Cardiac septum (tissue), 1 donor: Measurements from ENCODE around the gene SEPHS2. TPM values are rescaled to one million over a fixed set of nuclear protein-coding genes. Genes with fewer than 3 reads are reported as not detected.
"Not testable (repeated sequence)": the region's sequence is repeated elsewhere in the genome, so short reads cannot be mapped to it uniquely, and the experiment has no call there.

Experiments used
- DNase-seq: peaks from one replicate; pipeline ENCODE4 v3.0.0-alpha.2; 2020; ENCODE audit warnings: low spot score
- intact Hi-C: fragments of 100-400 bp; cut with DNase I; formaldehyde crosslinking; loops from one replicate; pipeline ENCODE4 v1.14.0; 2022
- total RNA-seq: library from RNA; stranded (reverse); fragmentation: NEBNext Ultra II Directional; extraction: Animal tissue kit (Norgen Biotek cat#: 25700); gene quantifications from one replicate; pipeline ENCODE4 v1.2.1, GENCODE V29; 2021
- donor health status: DM: no; HTN: no; CAD: no.

SEPHS2 gene
- total RNA-seq, 1 donor from 2014 or later = 27.3 TPM

DNA sequence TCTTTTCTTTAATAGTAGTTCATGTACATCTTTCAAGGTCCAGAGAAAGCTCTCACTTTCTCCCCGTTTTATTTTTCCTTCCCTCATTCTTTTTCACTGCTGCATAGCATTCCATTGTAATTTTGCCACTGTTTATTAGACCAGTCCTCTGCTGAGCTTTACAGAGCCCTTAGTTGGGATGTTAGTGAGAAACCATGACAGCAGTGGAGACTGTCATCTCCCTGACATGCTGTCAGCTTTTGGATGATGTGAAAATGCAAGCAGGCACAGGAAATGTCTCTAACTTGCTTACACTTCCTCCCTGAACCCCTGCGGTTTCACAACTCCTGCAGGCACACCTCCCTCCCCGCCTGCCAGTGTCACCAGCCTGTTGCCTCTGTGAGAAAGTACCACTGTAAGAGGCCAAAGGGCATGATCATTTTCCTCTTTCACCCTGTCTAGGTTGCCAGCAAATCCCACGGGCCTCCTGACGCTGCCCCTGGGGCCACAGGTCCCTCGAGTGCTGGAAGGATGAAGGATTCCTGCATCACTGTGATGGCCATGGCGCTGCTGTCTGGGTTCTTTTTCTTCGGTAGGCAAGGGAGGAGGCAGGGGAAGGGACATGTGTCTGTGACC is 26.8 kb upstream of the SEPHS2 start, which contains the start of gene ITGAL:
TSS of gene ITGAL (plus strand) at position 415 of the 615 bp plus-strand sequence. CDS start at position 511, 96 bp downstream.
- peak; percentile 89 for DNase-seq
- intact Hi-C loops = no loop called here

DNA sequence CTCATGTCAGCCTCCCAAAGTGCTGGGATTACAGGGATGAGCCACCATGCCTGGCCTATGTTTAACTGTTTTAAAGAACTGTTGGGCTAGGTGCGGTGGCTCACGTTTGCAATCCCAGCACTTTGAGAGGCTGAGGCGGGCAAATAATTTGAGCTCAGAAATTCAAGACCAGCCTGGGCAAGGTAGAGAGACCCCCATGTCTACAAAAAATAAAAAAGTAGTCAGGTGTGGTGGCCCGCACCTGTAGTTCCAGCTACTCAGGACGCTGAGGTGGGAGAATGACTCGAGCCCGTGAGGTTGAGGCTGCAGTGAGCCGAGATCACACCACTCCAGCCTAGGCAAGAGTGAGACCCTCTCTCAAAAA is 24.9 kb upstream of the SEPHS2 start:
- intact Hi-C loops = no loop called here
- no peak for DNase-seq

DNA sequence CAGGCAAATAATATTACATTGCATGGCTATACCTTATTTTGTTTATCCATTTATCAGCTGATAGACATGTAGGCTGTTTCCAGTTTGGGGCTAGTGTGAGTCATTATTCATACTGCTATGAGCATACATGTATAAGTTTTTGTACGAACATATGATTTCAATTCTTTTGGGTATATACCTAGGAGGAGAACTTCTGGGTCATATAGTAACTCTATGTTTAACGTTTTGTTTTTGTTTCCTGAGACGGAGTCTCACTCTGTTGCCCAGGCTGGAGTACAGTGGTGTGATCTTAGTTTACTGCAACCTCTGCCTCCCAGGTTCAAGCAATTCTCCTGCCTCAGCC is 24.5 kb upstream of the SEPHS2 start:
- intact Hi-C loops = no loop called here
- no peak for DNase-seq

DNA sequence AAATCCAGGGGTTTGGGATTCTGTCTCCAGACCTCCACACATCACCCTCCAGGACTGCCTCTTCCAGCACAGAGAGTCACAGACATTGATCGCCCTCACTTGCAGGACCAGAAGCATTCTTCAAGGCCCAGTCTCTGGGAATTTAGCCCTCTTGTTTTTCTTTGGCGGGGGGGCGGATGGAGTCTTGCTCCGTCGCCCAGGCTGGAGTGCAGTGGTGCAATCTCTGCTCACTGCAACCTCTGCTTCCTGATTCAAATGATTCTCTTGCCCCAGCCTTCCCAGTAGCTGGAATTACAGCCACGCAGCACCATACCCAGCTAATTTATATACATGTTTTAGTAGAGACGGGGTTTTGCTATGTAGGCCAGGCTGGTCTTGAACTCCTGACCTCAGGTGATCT is 18.4 kb upstream of the SEPHS2 start:
- DNase-seq = no peak
- intact Hi-C loops = no loop called here

DNA sequence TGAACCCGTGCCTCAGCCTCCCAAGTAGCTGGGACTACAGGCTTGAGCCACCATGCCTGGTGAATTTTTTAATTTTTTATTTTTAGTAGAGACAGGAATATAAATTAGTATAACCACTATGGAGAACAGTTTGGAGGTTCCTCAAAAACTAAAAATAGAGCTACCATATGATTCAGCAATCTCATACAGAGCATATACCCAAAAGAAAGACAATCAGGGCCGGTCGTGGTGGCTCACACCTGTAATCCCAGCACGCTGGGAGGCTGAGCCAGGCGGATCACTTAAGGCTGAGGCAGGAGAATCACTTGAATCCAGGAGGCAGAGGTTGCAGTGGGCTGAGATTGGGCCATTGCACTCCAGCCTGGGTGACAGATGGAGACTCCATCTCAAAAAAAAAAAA is 15.8 kb upstream of the SEPHS2 start:
- intact Hi-C loops, DNase-seq: not testable (repeated sequence)

DNA sequence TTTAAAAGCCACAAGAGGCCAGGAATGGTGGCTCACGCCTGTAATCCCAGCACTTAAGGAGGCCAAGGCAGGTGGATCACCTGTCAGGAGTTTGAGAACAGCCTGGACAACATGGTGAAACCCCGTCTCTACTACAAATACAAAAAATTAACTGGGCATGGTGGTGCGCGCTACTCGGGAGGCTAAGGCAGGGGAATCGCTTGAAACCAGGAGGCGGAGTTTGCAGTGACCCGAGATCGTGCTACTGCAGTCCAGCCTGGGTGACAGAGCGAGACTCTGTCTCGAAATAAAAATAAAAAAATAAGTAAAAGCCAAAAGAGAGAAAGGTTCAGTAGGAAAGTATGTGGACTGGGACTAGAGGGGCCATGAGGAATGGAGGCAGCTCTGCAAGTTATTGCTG is 13.8 kb upstream of the SEPHS2 start:
- DNase-seq = no peak
- intact Hi-C loops = no loop called here

DNA sequence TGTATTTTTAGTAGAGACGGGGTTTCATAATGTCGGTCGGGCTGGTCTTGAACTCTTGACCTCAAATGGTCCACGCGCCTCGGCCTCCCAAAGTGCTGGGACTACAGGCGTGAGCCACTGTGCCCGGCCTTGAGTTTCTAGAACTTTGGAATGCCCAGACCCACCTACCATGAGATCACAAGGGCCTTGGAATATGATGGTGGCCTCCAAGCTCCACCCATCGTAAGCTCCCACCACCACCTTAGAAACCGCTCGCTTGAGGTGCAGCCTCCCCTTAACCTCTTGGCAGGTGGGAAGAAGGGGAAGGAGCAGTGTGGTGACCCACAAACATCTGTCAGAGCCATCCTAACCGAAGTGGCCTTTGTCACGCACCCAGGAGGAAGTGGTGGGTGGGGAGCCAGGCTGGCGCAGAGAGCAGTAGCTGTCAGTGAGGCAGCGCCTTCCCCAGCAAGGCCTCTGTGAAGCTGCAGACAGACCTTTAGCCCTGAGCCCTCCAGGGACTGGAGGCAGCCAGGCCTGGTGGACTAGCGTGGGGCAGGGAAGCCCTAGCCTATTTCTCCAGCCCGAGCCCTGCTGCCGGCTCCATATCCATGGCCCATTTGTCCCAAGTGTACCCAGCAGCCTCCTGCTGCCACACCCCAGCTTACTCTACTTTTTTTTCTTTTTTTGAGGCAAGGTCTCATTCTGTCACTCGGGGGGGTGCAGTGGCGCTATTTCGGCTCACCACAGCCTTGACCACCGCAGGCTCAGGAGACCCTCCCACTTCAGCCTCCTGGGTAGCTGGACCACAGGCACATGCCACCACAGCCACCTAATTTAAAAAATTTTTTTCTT is 13.1 kb upstream of the SEPHS2 start:
- DNase-seq = peak; percentile 82
- intact Hi-C loops = no loop called here

DNA sequence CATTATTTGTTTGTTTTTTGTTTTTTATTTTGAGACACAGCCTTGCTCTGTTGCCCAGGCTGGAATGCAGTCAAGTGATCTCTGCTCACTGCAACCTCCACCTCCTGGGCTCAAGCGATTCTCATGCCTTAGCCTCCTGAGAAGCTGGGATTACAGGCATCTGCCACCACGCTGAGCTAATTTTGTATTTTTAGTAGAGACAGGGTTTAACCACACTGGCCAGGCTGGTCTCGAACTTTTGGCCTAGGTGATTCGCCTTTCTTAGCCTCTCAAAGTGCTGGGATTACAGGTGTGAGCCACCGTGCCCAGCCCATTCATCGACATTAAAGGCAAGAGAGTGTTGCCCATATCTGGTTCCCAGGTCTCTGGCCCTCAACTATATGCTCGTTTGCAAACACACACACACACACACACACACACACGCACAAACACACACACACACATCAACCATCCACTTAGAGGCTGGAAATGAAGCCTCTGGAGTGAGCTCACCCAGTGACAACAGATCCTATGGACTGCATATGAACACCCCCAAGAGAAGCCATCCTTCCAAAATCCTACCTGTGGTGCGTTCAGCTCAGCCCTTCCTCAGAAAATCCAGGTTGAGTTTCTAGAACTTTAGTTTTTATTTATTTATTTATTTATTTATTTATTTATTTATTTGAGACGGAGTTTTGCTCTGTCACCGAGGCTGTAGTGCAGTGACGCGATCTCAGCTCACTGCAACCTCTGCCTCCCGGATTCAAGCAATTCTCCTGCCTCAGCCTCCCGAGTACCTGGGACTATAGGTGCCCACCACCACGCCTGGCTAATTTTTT is 12.3 kb upstream of the SEPHS2 start:
- DNase-seq = no peak
- intact Hi-C loops = no loop called here

DNA sequence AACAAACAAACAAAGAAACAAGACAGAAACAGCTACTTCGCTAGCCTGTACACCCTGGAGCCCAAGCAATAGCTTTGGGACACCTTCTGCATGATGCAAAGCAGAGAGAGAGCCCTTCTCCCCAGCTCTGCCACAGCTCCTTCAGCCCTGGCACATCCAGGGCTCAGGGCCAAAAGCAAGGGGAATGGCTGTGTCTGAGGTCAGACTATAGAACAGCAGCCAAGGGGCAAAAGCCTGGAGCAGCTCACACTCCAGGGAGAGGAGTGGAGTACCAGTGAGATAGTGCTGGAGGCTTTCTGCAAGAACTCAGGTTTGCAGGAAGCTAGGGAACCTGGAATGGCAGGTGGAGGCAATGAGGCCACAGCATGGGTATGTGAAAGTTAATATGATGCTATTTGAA is 11.6 kb upstream of the SEPHS2 start:
- DNase-seq = no peak
- intact Hi-C loops = no loop called here

DNA sequence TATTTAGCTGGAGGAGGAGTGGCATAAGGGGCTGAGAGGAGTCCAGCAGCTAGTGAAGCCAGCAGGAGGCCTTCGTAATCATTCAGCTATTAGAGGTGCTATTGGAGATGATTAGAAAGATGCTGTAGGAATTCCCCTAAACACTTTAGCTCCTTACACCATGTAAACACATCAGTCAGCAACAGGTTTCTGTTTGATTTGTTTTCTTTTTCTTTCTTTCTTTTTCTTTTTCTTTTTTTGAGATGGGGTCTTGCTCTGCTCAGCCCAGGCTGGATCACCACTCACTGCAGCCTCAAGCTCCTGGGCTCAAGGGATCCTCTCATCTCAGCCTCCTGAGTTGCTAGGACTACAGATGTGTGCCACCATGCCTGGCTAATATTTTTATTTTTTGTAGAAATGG is 10.6 kb upstream of the SEPHS2 start:
- no peak for DNase-seq
- intact Hi-C loops = no loop called here

DNA sequence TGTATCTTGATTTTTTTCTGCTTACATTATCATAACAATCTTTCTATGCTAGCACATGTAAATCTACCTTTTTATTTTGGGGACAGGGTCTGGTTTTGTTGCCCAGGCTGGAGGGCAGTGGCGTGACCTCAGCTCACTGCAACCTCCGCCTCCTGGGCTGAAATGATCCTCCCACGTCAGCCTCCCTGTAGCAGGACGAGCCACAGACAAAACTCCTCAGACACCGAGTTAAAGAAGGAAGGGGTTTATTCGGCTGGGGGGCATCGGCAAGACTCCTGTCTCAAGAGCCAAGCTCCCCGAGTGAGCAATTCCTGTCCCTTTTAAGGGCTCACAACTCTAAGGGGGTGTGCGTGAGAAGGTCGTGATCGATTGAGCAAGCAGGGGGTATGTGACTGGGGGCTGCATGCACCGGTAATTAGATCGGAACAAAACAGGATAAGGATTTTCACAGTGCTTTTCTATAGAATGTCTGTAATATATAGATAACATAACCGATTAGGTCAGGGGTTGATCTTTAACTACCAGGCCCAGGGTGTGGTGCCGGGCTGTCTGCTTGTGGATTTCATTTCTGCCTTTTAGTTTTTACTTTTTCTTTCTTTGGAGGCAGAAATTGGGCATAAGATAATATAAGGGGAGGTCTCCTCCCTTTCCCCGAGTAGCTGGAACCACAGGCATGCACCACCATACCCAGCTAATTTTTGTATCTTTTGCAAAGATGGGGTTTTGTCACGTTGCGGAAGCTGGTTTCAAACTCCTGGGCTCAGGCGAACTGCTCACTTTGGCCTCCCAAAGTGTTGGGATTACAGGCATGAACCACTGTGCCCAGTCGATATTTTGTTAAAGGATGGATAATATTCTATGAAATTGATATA is 7.3 kb upstream of the SEPHS2 start:
- not testable (repeated sequence) for DNase-seq
- intact Hi-C loops = loop anchor here (5.0 kb wide), 1 partner anchor 239 kb away; no protein-coding TSS in a partner anchor

DNA sequence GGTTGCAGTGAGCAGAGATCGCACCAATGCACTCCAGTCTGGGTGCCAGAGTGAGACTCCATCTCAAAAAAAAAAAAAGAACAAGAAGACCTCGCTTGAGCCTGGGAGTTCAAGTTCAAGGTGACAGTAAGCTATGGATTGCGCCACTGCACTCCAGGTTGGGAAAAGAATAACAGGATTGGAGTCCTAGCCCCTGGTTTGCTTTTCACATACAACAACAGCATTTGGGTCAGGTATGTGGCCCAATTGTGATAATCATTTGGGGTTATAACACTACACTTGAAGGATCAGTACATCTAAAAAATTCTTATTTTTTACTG is 3.4 kb upstream of the SEPHS2 start:
- no peak for DNase-seq
- intact Hi-C loops = loop anchor here (5.0 kb wide), 1 partner anchor 78 kb away; the partner anchor contains the start of gene ZNF768

DNA sequence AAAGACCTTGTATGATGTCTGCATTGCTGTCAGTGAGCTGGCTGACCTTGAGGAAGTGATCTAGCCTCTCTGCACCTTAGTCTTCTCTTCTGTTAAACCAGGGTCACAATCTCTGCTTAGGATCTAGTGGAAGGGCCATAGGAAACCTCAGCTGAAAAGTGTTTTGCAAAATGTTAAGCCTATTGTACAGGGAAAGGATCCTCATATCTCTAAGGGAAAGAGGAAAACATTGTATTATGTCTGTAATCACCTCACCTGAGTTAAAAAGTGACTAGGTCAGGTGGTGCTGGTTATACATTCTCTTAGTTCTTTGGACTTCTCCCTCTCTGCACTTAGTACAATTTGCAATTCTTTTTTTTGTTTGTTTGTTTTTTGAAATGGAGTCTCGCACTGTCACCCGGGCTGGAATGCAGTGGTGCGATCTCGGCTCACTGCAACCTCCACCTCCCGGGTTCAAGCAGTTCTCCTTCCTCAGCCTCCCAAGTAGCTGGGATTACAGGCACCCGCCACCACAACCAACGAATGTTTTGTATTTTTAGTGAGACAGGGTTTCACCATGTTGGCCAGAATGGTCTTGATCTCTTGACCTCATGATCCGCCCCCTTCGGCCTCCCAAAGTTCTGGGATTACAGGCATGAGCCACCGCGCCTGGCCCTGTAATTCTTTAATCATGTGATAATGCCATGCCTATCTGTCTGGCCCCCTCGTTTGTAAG is 2.0 kb upstream of the SEPHS2 start:
- DNase-seq = no peak
- intact Hi-C loops = loop anchor here (5.0 kb wide), 1 partner anchor 80 kb away; the partner anchor contains the start of gene ZNF768

DNA sequence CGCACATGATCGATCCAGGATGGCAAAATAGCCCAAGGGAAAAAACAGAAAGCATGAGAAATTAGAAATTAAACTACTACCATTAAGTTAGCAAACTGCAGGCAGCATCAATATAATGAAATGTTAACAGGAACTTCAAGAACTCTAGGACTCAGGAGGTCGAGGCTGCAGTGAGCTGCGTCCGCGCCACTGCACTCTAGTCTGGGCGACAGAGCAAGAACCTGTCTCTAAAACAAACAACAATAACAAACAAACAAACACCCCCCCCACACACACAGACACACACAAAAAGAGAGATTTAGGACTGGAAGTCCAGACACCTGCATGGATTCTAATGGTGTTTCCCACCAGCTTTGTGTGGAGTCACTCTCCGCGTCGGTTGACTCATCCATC is 525 bp upstream of the SEPHS2 start:
- intact Hi-C loops = loop anchor here (5.0 kb wide), 1 partner anchor 81 kb away; the partner anchor contains the start of gene ZNF768
- DNase-seq = no peak

DNA sequence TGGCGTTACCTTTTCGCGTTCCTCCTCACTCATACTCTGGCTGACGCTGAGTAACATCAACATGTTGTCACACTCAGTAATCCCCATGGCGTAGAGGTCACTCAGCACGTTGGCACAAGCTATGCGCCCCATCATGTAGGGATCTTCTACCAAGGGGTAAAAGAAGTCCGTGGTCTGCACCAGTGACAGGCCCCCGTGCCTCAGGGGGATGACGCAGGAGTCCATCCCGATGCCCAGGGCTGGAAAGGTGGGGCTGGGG is 596 bp downstream of the SEPHS2 start:
- intact Hi-C loops = loop anchor here (5.0 kb wide), 1 partner anchor 82 kb away; the partner anchor contains the start of gene ZNF768
- DNase-seq = no peak

DNA sequence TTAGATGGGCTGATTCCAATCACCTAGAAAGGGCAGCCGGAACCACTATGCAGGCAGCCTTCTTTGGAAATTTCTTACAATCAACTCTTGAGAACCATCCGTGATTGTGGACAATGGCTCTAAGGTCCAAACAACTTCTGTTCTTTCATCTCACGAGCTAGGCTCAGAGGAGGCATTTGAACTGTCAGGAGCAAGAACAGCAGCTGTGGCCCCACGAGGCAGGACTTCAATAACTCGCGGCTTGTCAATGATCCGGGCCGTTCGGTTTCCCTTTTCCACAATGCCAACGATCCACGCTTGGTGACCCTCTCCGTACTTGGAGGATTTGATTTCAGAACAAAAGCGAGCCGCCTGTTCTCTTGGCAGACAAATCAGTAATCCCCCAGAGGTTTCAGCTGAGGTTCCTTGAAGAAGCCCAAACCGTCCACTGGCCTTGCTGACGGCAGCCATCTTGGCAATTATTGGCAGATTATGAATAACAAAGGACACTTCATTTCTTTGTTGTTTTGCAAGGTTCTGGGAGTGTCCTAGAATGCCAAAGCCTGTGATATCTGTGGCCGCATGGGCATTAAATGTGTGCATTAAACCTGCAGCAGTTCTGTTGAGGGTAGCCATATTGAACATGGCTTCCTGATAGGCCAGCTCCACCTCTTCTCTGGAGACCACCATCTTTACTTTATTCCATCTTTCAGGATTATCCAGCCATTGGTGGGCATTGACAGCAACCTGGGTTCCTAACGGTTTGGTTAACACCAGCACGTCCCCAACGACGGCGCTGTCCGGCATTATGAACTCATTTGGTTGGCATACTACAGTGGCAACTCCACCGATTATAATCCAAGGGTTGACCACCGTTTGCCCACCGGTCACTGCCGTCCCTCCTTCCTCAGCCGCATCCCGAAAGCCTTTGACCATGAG is 1.2 kb downstream of the SEPHS2 start:
- DNase-seq = no peak
- intact Hi-C loops = loop anchor here (5.0 kb wide), 1 partner anchor 83 kb away; the partner anchor contains the start of gene ZNF768

DNA sequence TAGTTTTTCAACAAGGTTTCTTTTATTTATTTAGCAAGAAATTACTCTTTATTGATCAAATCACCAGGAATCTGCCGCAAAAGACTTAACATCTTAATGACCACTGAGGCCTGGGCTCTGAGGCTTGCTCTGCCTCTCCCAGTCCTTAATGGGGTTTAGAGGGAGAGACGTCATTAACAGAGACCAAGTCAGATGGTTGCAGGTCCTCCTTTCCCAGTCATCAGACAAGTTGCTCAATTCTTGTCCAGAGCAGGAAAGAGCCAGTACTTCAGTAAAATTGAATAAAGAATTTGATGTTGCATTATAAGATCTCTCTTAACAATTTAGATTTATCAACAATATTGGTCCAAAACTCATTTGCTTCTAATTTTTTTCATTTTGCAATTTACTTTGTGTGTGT is 2.0 kb downstream of the SEPHS2 start:
- intact Hi-C loops = no loop called here
- no peak for DNase-seq
